Fibroblast of skin of scalp (primary cell): Measurements from ENCODE around the gene SYF2. TPM values are rescaled to one million over a fixed set of nuclear protein-coding genes. Genes with fewer than 3 reads are reported as not detected.
"Not testable (repeated sequence)": the region's sequence is repeated elsewhere in the genome, so short reads cannot be mapped to it uniquely, and the experiment has no call there.

ENCODE experiments used
- DNase-seq: peaks from one replicate; pipeline ENCODE4 v3.0.0-alpha.2; 2013
- polyA plus RNA-seq, 2 experiments: library from polyadenylated mRNA; unstranded; fragments of 120-200 nt; gene quantifications; one replicate each; pipeline ENCODE4 v1.2.1, GENCODE V29; 2013; ENCODE audit not compliant: insufficient read length in 2 of 2

The SYF2 gene
- polyA plus RNA-seq (2013, experiment 1 of 2; ENCODE audit: insufficient read length): 37.7 TPM
- polyA plus RNA-seq (2013, experiment 2 of 2; ENCODE audit: insufficient read length): 42.1 TPM

- DNase-seq: peak; percentile 95
These were observed at the start of gene SYF2 for GRCh38 chr1:25232027-25232865. Gene SYF2, minus strand, starts transcription at chr1:25232502. Its CDS starts 35 bp downstream, at chr1:25232467.

GRCh38 chr1:25279693-25280111 lies 47.4 kb upstream of the SYF2 start:
- not testable (repeated sequence) for DNase-seq

DNA sequence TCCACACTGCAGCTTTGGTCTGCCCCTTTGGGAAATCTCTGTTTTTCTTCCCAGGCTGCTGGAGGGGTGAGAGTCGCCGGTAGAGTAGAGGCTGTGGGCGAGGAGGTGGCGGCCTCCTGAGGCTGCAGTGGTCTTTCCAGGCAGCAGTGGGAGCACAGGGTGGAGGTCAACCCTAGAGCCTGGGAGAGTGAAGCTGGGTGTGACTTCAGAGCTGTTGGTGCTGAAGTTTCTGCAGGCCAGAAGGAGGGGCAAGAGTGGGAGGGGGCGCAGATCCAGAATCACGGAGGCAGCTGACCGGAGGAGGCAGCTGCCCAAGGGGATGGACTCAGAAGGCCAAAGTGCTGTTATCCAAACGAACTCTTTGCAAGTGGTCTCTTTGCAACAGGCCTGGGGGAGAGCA lies 46.5 kb upstream of the SYF2 start:
- DNase-seq: not testable (repeated sequence)

- DNase-seq: not testable (repeated sequence)
These were observed 46.1 kb upstream of the SYF2 start for GRCh38 chr1:25278358-25278757.

DNA sequence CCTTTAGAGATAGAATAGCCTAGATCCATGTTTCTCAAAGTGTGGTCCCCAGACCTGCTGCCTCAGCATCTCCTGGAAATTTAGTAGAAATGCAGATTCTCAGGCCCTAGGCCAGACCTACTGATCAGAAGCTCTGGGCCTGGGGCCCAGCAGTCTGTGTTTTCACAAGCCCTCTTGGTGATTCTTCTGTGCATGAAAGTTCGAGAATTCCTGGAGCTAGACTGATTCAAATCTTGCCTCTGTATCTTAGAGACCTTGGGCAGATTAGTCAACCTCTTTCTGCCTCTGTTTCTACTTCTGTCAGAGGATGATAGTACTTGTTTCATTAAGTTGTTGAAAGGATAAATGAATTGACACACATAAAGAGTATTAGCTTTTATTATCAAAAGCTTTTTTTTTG lies 45.0 kb upstream of the SYF2 start:
- DNase-seq: not testable (repeated sequence)

DNA sequence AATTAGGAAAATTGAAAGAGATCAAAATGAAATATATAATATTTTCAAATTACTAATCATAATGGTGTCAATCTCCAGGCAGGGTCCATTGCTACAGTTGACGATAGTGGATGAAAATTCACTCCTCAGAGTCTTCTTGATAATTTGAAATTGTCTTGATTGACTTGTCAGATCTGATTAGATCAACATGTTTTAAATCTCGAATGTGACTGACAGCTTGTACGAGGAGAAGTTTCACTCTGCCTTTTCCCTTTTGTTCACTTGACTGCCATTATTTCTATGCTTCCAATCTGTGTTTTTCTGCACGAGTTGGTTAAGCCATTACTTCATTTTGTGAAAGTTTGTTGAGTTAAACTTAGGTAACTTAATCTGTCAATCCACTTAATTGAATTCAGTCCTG lies 43.3 kb upstream of the SYF2 start:
- DNase-seq: not testable (repeated sequence)

DNA sequence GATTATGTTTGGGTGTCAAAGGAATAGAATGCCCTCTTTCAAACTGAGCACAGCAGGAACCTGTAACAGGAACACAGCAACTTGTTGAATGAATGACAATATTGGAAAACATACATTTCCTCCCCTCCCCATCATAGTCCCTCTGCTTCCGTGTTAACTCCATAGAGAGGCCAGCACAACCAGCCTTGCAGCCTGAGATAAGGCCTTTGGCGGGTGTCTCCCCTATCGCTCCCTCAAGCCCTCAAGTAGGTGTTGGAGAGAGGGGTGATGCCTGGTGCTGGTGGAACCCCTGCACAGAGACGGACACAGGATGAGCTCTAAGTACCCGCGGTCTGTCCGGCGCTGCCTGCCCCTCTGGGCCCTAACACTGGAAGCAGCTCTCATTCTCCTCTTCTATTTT lies 39.9 kb upstream of the SYF2 start, which contains the start of gene RHD:
Gene RHD, plus strand, starts transcription at position 272 of the 400 bp plus-strand sequence. Its CDS starts 39 bp downstream, at position 311.
- DNase-seq: not testable (repeated sequence)

- DNase-seq: not testable (repeated sequence)
These were observed 36.0 kb upstream of the SYF2 start for GRCh38 chr1:25268143-25268760.

GRCh38 chr1:25267288-25268142 lies 35.2 kb upstream of the SYF2 start:
- peak; percentile 88 for DNase-seq

DNA sequence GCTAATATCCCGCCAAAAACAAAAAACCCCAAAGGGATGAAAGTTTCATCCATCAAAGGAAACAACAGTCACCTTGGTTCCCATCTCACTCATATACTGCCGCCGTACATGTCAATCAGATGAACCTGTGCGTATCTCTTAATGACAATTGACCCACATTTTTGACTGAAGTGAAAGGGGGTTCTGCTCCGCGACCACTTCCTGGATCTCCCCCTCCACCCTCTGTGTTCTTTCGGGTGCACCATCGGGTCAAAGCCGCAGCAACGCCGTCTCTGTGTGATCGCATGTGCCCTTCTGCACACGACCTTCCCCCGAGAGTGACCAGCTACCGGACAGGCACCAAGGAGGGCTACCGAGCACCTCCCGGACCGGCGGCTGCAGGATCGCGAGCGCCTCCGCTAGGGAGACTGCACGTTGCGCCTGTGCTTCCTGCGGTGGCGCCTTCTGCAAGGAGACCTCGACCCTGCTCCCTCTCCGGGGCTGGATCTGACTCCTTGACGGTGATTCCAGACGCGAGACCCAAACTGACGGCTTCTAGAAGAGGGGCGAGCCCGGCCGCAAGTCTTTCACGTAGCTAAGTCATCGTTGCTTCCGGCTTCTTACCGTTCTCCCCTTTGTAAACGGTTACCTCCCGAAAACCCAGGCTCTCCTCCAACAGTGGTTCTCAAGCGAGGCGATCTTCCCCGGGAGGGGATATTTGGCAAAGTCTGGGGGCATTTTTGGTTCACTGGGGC lies 34.4 kb upstream of the SYF2 start:
- DNase-seq: not testable (repeated sequence)

DNA sequence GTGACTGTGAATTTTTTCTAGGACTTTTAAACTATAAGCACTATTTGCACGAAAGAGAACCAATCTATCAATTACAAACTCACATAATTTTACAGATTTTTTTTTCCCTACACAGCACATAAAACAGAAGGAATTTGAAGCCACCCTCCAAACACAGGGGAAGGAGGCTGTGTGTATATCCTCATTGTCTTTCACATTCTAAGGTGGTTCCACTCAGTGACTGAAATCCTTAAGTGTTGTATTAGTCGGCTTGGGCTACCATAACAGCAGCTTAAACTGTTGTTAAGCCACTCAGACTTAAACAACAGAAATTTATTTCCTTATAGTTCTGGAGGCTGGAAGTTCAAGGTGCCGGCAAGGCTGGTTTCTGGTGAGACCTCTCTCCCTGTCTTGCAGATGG lies 28.0 kb upstream of the SYF2 start:
- DNase-seq: not testable (repeated sequence)

- DNase-seq: peak; percentile 49
These were observed 27.5 kb upstream of the SYF2 start for GRCh38 chr1:25259813-25260212.

GRCh38 chr1:25257196-25257595 lies 24.9 kb upstream of the SYF2 start:
- DNase-seq: peak; percentile 35

DNA sequence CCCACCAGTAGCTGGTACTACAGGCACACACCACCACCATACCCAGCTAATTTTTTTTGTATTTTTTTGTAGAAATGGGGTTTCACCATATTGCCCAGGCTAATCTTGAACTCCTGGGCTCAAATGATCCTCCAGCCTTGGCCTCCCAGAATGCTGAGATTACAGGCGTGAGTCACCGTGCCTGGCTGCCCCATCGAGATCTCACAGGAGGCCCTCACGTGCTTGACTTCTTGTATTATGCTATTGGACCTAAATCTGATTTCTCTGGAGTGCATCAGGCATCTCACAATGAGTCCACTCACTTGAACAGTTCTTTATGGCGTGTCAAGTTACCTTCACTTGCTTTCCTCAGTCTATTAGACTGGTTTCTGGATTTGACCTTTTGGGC lies 24.3 kb upstream of the SYF2 start:
- DNase-seq: peak; percentile 18

- DNase-seq: no peak
These were observed 23.6 kb upstream of the SYF2 start for GRCh38 chr1:25255706-25256577.

- DNase-seq: peak; percentile 72
These were observed 21.6 kb upstream of the SYF2 start for GRCh38 chr1:25253911-25254310.

DNA sequence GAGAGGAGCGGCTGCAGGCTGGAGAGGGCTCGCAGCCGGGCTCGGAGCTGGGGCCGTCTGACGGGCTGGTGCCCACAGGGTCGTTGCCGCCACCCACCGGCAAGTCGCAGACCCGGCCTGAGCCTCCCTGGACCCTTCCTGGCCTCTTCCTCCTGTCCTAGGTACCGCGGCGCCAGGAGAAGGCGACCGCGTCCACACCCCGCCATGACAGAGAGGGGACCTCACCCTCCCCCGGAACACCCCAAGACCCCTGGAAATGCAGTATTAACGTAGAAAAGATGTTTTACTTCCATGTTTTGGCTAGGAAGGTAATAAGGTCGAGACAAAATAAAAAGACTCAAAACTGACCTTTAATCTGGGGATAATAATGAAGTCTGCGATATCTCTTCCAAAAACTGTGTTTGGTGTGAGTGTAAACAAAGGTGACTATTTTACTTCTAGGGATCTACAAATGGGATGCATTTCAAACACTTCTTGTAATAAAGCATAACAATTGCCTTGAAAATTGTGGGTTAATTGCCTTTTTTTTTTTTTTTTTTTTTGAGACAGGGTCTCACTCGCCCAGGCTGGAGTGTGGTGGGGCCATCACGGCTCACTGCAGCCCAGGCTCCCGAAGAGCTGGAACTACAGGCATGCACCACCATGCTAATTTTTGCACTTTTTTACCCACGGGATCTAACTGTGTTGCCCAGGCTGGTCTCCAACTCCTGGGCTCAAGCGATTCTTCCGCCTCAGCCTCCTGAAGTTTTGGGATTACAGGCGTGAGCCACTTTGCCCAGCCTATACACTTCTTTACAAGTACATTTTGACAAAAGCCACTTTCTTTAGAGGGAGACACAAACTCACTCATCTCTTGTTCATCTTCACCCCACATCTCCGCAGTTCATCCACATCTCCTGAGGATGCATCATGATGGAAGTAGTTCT lies 15.8 kb upstream of the SYF2 start:
- DNase-seq: no peak

DNA sequence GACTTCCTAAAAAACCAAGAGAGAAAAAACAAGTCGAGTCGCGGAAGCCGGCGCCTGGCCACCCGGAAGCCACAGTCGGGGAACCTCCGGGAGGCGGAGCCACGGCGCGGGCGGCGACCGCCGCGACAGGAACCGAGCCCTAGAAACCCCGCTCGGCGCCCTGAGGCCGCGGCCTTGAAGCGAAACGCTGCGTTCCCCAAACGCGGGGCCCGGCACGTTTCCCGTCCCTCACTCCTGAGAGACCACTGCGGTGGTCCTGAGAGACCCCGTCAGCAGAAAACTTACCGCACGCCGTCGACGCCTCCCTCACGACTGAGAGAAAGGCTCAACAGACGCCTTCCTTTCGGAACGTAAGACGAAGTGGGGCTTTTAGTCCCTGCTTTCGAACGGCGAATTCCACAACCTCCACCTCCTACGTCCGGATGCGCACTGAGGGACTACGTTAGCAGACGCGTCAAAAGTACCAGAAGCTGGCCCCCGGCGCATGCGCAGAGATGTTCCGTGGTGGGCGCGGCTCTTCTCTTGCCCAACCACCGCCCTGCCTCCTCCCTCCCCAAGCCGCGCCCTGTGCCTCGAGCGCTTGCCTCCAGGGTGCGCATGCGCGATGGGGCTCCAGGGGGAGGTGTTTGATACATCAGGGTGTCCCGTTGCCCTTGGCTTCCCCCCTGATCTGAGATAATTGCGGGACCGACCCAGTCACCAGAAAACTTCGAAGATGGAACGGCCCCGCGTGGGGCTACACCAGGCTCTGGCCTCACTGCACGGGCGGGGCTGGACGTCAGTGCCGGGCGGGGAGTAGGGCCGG lies 14.9 kb upstream of the SYF2 start, which contains the start of gene RSRP1:
Gene RSRP1, minus strand, starts transcription at position 431 of the 805 bp plus-strand sequence. CDS start 491 bp downstream, outside the sequence.
- DNase-seq: peak; percentile 99

DNA sequence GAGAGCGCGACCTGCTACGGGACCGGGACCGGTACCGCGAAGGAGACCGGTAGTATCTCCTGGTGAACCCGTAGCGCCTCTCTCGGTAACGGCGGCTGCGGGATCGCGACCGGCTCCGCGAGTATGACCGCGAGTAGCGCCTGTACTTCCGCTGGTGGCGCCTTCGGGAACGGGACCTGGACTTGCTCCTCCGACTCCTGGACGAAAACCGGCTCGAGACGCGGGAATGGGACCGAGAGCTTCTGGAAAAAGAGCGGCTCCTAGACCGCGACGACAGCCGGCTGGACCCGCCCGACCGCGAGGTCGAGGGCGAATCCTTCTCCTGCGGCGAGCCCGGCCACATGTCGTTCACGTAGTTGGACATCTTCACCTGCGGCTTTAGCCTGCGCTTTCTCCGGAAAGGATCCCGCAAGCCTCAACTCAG lies 14.3 kb upstream of the SYF2 start:
- no peak for DNase-seq
